ENCODE results near the gene DNM3. TPM values are rescaled to one million over a fixed set of nuclear protein-coding genes. Genes with fewer than 3 reads are reported as not detected.

The DNM3 gene
- total RNA-seq, 1 donor from 2014 or later: 2.6 TPM

GRCh38 chr1:172373864-172374263 lies 532.6 kb downstream of the DNM3 start:
- Histone ChIP-seq H3K27ac (ENCODE audit: low read depth, low read length) (no peak overlapping the region), H3K27me3 (ENCODE audit: control insufficient read depth in 3 of 3, insufficient read depth in 3 of 3, low read length in 3 of 3) (no peaks in the 10 kb centered on the region), H3K4me3 (ENCODE audit: low read length in 3 of 3) (no peak overlapping the region), H3K9me3 (ENCODE audit: control insufficient read depth in 3 of 3, low read length in 3 of 3) (no peaks in the 10 kb centered on the region), H3K36me3 (ENCODE audit: control insufficient read depth in 3 of 3, insufficient read depth in 3 of 3, low read length in 3 of 3) (no peaks in the 10 kb centered on the region), H3K9ac (ENCODE audit: low read depth in 1 of 3, low read length in 3 of 3) (no peak overlapping the region), H3K4me1 (ENCODE audit: control insufficient read depth in 3 of 3, insufficient read depth in 3 of 3, low read length in 3 of 3) (no peaks in the 10 kb centered on the region)

- H3K4me1 ChIP-seq (ENCODE audit: control insufficient read depth in 3 of 3, insufficient read depth in 3 of 3, low read length in 3 of 3): no peaks in the 10 kb centered on the region
- H3K27me3 ChIP-seq (ENCODE audit: control insufficient read depth in 3 of 3, insufficient read depth in 3 of 3, low read length in 3 of 3): no peaks in the 10 kb centered on the region
- no peaks in the 10 kb centered on the region for H3K36me3 ChIP-seq (ENCODE audit: control insufficient read depth in 3 of 3, insufficient read depth in 3 of 3, low read length in 3 of 3)
- H3K9me3 ChIP-seq (ENCODE audit: control insufficient read depth in 3 of 3, low read length in 3 of 3): no peaks in the 10 kb centered on the region
- H3K9ac ChIP-seq (ENCODE audit: low read depth in 1 of 3, low read length in 3 of 3): no peak overlapping the region
- H3K4me3 ChIP-seq (ENCODE audit: low read length in 3 of 3): no peak overlapping the region
- no peak overlapping the region for H3K27ac ChIP-seq (ENCODE audit: low read depth, low read length)
Measured at GRCh38 chr1:172375211-172375631, 533.9 kb downstream of the DNM3 start.

DNA sequence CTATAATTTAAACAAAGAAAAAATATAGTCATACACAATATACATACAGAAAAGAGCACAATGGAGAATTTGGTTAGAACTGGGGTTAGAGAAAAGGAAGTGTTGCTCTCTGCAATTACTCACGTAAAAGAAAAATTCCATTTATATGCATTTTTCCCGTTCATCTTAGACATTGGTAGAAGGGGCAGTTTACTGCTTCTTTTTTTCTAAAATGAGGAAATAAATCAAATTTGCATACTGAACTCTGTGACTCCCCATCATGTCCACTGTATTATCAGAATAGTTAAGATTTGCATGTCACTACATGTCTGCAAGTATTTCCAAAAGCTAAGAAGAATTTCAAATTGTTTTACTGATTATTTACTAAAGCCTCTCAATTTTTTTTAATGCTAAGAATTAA lies 535.1 kb downstream of the DNM3 start:
- no peaks in the 10 kb centered on the region for H3K36me3 ChIP-seq (ENCODE audit: control insufficient read depth in 3 of 3, insufficient read depth in 3 of 3, low read length in 3 of 3)
- H3K9ac ChIP-seq (ENCODE audit: low read depth in 1 of 3, low read length in 3 of 3): no peak overlapping the region
- H3K4me1 ChIP-seq (ENCODE audit: control insufficient read depth in 3 of 3, insufficient read depth in 3 of 3, low read length in 3 of 3): no peaks in the 10 kb centered on the region
- no peaks in the 10 kb centered on the region for H3K27me3 ChIP-seq (ENCODE audit: control insufficient read depth in 3 of 3, insufficient read depth in 3 of 3, low read length in 3 of 3)
- H3K27ac ChIP-seq (ENCODE audit: low read depth, low read length): no peak overlapping the region
- no peaks in the 10 kb centered on the region for H3K9me3 ChIP-seq (ENCODE audit: control insufficient read depth in 3 of 3, low read length in 3 of 3)
- H3K4me3 ChIP-seq (ENCODE audit: low read length in 3 of 3): no peak overlapping the region

DNA sequence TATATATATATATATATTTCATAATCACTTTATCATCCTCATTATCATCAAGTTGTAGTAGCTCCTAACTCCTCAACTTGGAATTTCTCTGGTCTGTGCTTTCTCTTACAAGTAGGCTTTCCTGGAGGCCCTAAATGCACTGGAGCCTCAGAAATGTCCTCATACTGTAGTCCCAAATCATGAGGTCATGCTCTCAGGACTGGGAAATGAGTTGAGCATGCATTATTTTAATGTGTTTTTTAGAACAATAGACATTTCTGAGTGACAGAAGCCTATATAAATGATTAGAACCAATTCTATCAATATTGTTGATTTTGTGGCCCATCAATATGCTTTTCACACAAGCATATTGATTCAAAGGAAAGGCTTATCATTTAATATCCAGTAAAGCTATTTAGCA lies 536.3 kb downstream of the DNM3 start:
- Histone ChIP-seq H3K27me3 (ENCODE audit: control insufficient read depth in 3 of 3, insufficient read depth in 3 of 3, low read length in 3 of 3) (no peaks in the 10 kb centered on the region), H3K36me3 (ENCODE audit: control insufficient read depth in 3 of 3, insufficient read depth in 3 of 3, low read length in 3 of 3) (no peaks in the 10 kb centered on the region), H3K9me3 (ENCODE audit: control insufficient read depth in 3 of 3, low read length in 3 of 3) (no peaks in the 10 kb centered on the region), H3K4me3 (ENCODE audit: low read length in 3 of 3) (no peak overlapping the region), H3K27ac (ENCODE audit: low read depth, low read length) (no peak overlapping the region), H3K9ac (ENCODE audit: low read depth in 1 of 3, low read length in 3 of 3) (no peak overlapping the region), H3K4me1 (ENCODE audit: control insufficient read depth in 3 of 3, insufficient read depth in 3 of 3, low read length in 3 of 3) (no peaks in the 10 kb centered on the region)

GRCh38 chr1:172378109-172378760 lies 536.9 kb downstream of the DNM3 start:
- Histone ChIP-seq H3K4me3 (ENCODE audit: low read length in 3 of 3) (no peak overlapping the region), H3K9me3 (ENCODE audit: control insufficient read depth in 3 of 3, low read length in 3 of 3) (no peaks in the 10 kb centered on the region), H3K4me1 (ENCODE audit: control insufficient read depth in 3 of 3, insufficient read depth in 3 of 3, low read length in 3 of 3) (no peaks in the 10 kb centered on the region), H3K9ac (ENCODE audit: low read depth in 1 of 3, low read length in 3 of 3) (no peak overlapping the region), H3K36me3 (ENCODE audit: control insufficient read depth in 3 of 3, insufficient read depth in 3 of 3, low read length in 3 of 3) (no peaks in the 10 kb centered on the region), H3K27me3 (ENCODE audit: control insufficient read depth in 3 of 3, insufficient read depth in 3 of 3, low read length in 3 of 3) (no peaks in the 10 kb centered on the region), H3K27ac (ENCODE audit: low read depth, low read length) (no peak overlapping the region)

- Histone ChIP-seq H3K4me3 (ENCODE audit: low read length in 3 of 3) (no peak overlapping the region), H3K27ac (ENCODE audit: low read depth, low read length) (no peak overlapping the region), H3K9ac (ENCODE audit: low read depth in 1 of 3, low read length in 3 of 3) (no peak overlapping the region)
Measured at GRCh38 chr1:172380441-172381244, 539.3 kb downstream of the DNM3 start.

DNA sequence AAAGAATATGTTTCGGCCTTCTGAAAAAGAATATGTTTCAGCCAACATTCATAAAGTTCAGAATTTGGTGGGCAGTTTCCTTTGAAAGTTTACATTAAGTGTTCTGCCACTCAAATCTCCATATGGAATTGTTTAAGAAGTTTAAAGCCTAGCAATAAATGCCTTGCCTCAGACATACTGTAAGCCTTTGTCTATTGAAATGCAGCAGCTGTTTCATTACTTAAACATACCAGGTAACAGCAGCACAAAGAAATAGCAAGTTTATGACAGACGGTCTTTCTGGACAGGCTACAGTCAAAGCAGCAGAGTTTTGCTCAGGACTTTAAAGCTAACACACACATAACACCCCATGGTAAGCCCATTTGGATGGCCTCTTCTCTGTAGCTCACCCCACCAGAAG lies 540.6 kb downstream of the DNM3 start:
- Histone ChIP-seq H3K4me1 (ENCODE audit: control insufficient read depth in 3 of 3, insufficient read depth in 3 of 3, low read length in 3 of 3) (no peaks in the 10 kb centered on the region), H3K27me3 (ENCODE audit: control insufficient read depth in 3 of 3, insufficient read depth in 3 of 3, low read length in 3 of 3) (no peaks in the 10 kb centered on the region), H3K36me3 (ENCODE audit: control insufficient read depth in 3 of 3, insufficient read depth in 3 of 3, low read length in 3 of 3) (no peaks in the 10 kb centered on the region), H3K27ac (ENCODE audit: low read depth, low read length) (no peak overlapping the region), H3K9me3 (ENCODE audit: control insufficient read depth in 3 of 3, low read length in 3 of 3) (no peaks in the 10 kb centered on the region), H3K9ac (ENCODE audit: low read depth in 1 of 3, low read length in 3 of 3) (no peak overlapping the region), H3K4me3 (ENCODE audit: low read length in 3 of 3) (no peak overlapping the region)

More at GRCh38 chr1:172380441-172381244, 539.3 kb downstream of the DNM3 start:
- Histone ChIP-seq H3K9me3 (ENCODE audit: control insufficient read depth in 3 of 3, low read length in 3 of 3) (no peaks in the 10 kb centered on the region), H3K4me1 (ENCODE audit: control insufficient read depth in 3 of 3, insufficient read depth in 3 of 3, low read length in 3 of 3) (no peaks in the 10 kb centered on the region), H3K36me3 (ENCODE audit: control insufficient read depth in 3 of 3, insufficient read depth in 3 of 3, low read length in 3 of 3) (no peaks in the 10 kb centered on the region), H3K27me3 (ENCODE audit: control insufficient read depth in 3 of 3, insufficient read depth in 3 of 3, low read length in 3 of 3) (no peaks in the 10 kb centered on the region)

- no peak overlapping the region for H3K27ac ChIP-seq (ENCODE audit: low read depth, low read length)
- no peaks in the 10 kb centered on the region for H3K4me1 ChIP-seq (ENCODE audit: control insufficient read depth in 3 of 3, insufficient read depth in 3 of 3, low read length in 3 of 3)
Measured at GRCh38 chr1:172382406-172382805, 541.1 kb downstream of the DNM3 start.

GRCh38 chr1:172382990-172383389 lies 541.7 kb downstream of the DNM3 start:
- Histone ChIP-seq H3K4me3 (ENCODE audit: low read length in 3 of 3) (no peak overlapping the region), H3K27me3 (ENCODE audit: control insufficient read depth in 3 of 3, insufficient read depth in 3 of 3, low read length in 3 of 3) (no peaks in the 10 kb centered on the region), H3K27ac (ENCODE audit: low read depth, low read length) (no peak overlapping the region), H3K9ac (ENCODE audit: low read depth in 1 of 3, low read length in 3 of 3) (no peak overlapping the region), H3K9me3 (ENCODE audit: control insufficient read depth in 3 of 3, low read length in 3 of 3) (no peaks in the 10 kb centered on the region), H3K36me3 (ENCODE audit: control insufficient read depth in 3 of 3, insufficient read depth in 3 of 3, low read length in 3 of 3) (no peaks in the 10 kb centered on the region), H3K4me1 (ENCODE audit: control insufficient read depth in 3 of 3, insufficient read depth in 3 of 3, low read length in 3 of 3) (no peaks in the 10 kb centered on the region)

More at GRCh38 chr1:172382406-172382805, 541.1 kb downstream of the DNM3 start:
- Histone ChIP-seq H3K36me3 (ENCODE audit: control insufficient read depth in 3 of 3, insufficient read depth in 3 of 3, low read length in 3 of 3) (no peaks in the 10 kb centered on the region), H3K27me3 (ENCODE audit: control insufficient read depth in 3 of 3, insufficient read depth in 3 of 3, low read length in 3 of 3) (no peaks in the 10 kb centered on the region), H3K9me3 (ENCODE audit: control insufficient read depth in 3 of 3, low read length in 3 of 3) (no peaks in the 10 kb centered on the region), H3K4me3 (ENCODE audit: low read length in 3 of 3) (no peak overlapping the region), H3K9ac (ENCODE audit: low read depth in 1 of 3, low read length in 3 of 3) (no peak overlapping the region)

DNA sequence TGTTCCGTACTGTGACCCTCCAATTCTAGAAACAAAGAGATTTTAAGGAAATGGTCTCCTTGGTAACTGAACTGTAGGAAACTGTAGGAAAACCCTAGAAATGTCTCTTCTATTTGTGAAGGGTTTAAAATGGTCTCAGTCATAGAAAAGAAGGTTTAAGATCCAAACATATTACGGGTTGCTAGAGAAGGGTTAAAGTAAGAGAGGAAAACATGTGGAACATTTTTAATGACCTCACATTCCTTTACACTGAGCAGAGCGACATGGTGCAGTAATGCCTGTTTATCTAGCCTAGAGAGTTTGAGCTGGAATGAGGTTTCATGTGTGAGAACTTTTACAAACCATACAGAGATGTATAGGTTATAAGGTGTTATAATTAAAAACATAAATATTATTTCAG lies 542.2 kb downstream of the DNM3 start:
- no peaks in the 10 kb centered on the region for H3K27me3 ChIP-seq (ENCODE audit: control insufficient read depth in 3 of 3, insufficient read depth in 3 of 3, low read length in 3 of 3)
- no peaks in the 10 kb centered on the region for H3K36me3 ChIP-seq (ENCODE audit: control insufficient read depth in 3 of 3, insufficient read depth in 3 of 3, low read length in 3 of 3)
- no peak overlapping the region for H3K4me3 ChIP-seq (ENCODE audit: low read length in 3 of 3)
- H3K9me3 ChIP-seq (ENCODE audit: control insufficient read depth in 3 of 3, low read length in 3 of 3): no peaks in the 10 kb centered on the region
- no peak overlapping the region for H3K9ac ChIP-seq (ENCODE audit: low read depth in 1 of 3, low read length in 3 of 3)
- H3K27ac ChIP-seq (ENCODE audit: low read depth, low read length): no peak overlapping the region
- H3K4me1 ChIP-seq (ENCODE audit: control insufficient read depth in 3 of 3, insufficient read depth in 3 of 3, low read length in 3 of 3): no peaks in the 10 kb centered on the region
